ENCODE measurements around the gene ASB15.

The ASB15 gene

GRCh38 chr7:123557016-123557397 lies 44.6 kb upstream of the ASB15 start:
- Histone ChIP-seq H3K4me2 (ENCODE audit: low read length) (peak overlapping the region; percentile 82), H2AFZ (peak overlapping the region; percentile 96), H3K4me3 (ENCODE audit: low read depth, low read length) (peak overlapping the region; percentile 92), H3K9ac (no peak overlapping the region), H3K4me1 (peaks cover 17% of the 10 kb centered on the region), H3K27me3 (ENCODE audit: control insufficient read depth, insufficient read depth, low read length) (no peaks in the 10 kb centered on the region), H3K27ac (peak overlapping the region; percentile 91), H3K9me3 (ENCODE audit: control insufficient read depth, low read length) (no peaks in the 10 kb centered on the region), H3K36me3 (ENCODE audit: control insufficient read depth, insufficient read depth, low read length) (no peaks in the 10 kb centered on the region), H3K79me2 (peaks cover 28% of the 10 kb centered on the region)
- TF ChIP-seq CTCF (IDR thresholded peaks at IDR 0.05) = no peak

GRCh38 chr7:123557398-123558288 lies 44.0 kb upstream of the ASB15 start, which contains the start of gene NDUFA5:
Gene NDUFA5, minus strand, starts transcription at chr7:123557818. Its CDS starts 23 bp downstream, at chr7:123557795.
- no peaks in the 10 kb centered on the region for H3K9me3 ChIP-seq (ENCODE audit: control insufficient read depth, low read length)
- no peak for TF ChIP-seq CTCF (IDR thresholded peaks at IDR 0.05)
- H3K4me2 ChIP-seq (ENCODE audit: low read length) = peak within 1 kb of the TSS; percentile 82
- peaks cover 24% of the 10 kb centered on the region for H3K79me2 ChIP-seq
- H2AFZ ChIP-seq = peak within 1 kb of the TSS; percentile 96
- no peaks in the 10 kb centered on the region for H3K36me3 ChIP-seq (ENCODE audit: control insufficient read depth, insufficient read depth, low read length)
- H3K4me3 ChIP-seq (ENCODE audit: low read depth, low read length) = peak within 1 kb of the TSS; percentile 92
- peak within 1 kb of the TSS; percentile 44 for H3K9ac ChIP-seq
- H3K27me3 ChIP-seq (ENCODE audit: control insufficient read depth, insufficient read depth, low read length) = no peaks in the 10 kb centered on the region
- peak within 1 kb of the TSS; percentile 91 for H3K27ac ChIP-seq
- peaks cover 17% of the 10 kb centered on the region for H3K4me1 ChIP-seq

- peak overlapping the region; percentile 2 for H3K9ac ChIP-seq
- peak overlapping the region; percentile 91 for H3K27ac ChIP-seq
- peak overlapping the region; percentile 96 for H2AFZ ChIP-seq
- no peaks in the 10 kb centered on the region for H3K36me3 ChIP-seq (ENCODE audit: control insufficient read depth, insufficient read depth, low read length)
- no peaks in the 10 kb centered on the region for H3K27me3 ChIP-seq (ENCODE audit: control insufficient read depth, insufficient read depth, low read length)
- no peak for TF ChIP-seq CTCF (IDR thresholded peaks at IDR 0.05)
- peak overlapping the region; percentile 92 for H3K4me3 ChIP-seq (ENCODE audit: low read depth, low read length)
- H3K79me2 ChIP-seq = peaks cover 20% of the 10 kb centered on the region
- peaks cover 17% of the 10 kb centered on the region for H3K4me1 ChIP-seq
- H3K4me2 ChIP-seq (ENCODE audit: low read length) = peak overlapping the region; percentile 74
- no peaks in the 10 kb centered on the region for H3K9me3 ChIP-seq (ENCODE audit: control insufficient read depth, low read length)
These were observed 43.2 kb upstream of the ASB15 start for GRCh38 chr7:123558289-123558874.

- no peaks in the 10 kb centered on the region for H3K9me3 ChIP-seq (ENCODE audit: control insufficient read depth, low read length)
- TF ChIP-seq CTCF (IDR thresholded peaks at IDR 0.05) = no peak
- peaks cover 3% of the 10 kb centered on the region for H3K79me2 ChIP-seq
- H2AFZ ChIP-seq = no peak overlapping the region
- H3K4me1 ChIP-seq = no peaks in the 10 kb centered on the region
- H3K27ac ChIP-seq = no peak overlapping the region
- H3K36me3 ChIP-seq (ENCODE audit: control insufficient read depth, insufficient read depth, low read length) = no peaks in the 10 kb centered on the region
- H3K4me2 ChIP-seq (ENCODE audit: low read length) = no peak overlapping the region
- no peaks in the 10 kb centered on the region for H3K27me3 ChIP-seq (ENCODE audit: control insufficient read depth, insufficient read depth, low read length)
- no peak overlapping the region for H3K4me3 ChIP-seq (ENCODE audit: low read depth, low read length)
- no peak overlapping the region for H3K9ac ChIP-seq
These were observed 39.5 kb upstream of the ASB15 start for GRCh38 chr7:123562121-123562520.
